ENCODE data around the gene KCTD13. TPM values are rescaled to one million over a fixed set of nuclear protein-coding genes. Genes with fewer than 3 reads are reported as not detected.
A peak's percentile ranks its signal among the peaks of the same experiment; 100 is the strongest.

Gene KCTD13
- total and polyA plus RNA-seq, 5 experiments from 2014 or later: 5.4 to 75.9 (median 10.0) TPM

DNA sequence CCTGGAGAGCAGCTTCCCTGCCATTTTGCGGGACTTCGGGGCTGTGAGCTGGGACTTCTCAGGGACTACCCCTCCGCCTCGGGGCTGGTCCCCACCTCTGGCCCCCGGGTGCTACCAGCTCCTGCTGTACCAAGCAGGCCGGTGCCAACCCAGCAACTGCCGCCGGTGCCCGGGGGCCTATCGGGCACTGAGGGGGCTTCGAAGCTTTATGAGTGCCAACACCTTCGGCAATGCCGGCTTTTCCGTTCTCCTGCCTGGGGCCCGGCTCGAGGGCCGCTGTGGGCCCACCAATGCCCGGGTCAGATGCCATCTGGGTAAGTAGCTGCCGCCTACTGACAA, 24.4 kb downstream of the KCTD13 start:
- peaks cover 14 to 26% (median 17%) of the 10 kb centered on the region in 5 donors for H3K27me3 Mint-ChIP-seq
- no peak overlapping the region for H3K27ac Mint-ChIP-seq
- peaks cover 0 to 6% (median 3%) of the 10 kb centered on the region in 3 donors for H3K36me3 Mint-ChIP-seq

DNA sequence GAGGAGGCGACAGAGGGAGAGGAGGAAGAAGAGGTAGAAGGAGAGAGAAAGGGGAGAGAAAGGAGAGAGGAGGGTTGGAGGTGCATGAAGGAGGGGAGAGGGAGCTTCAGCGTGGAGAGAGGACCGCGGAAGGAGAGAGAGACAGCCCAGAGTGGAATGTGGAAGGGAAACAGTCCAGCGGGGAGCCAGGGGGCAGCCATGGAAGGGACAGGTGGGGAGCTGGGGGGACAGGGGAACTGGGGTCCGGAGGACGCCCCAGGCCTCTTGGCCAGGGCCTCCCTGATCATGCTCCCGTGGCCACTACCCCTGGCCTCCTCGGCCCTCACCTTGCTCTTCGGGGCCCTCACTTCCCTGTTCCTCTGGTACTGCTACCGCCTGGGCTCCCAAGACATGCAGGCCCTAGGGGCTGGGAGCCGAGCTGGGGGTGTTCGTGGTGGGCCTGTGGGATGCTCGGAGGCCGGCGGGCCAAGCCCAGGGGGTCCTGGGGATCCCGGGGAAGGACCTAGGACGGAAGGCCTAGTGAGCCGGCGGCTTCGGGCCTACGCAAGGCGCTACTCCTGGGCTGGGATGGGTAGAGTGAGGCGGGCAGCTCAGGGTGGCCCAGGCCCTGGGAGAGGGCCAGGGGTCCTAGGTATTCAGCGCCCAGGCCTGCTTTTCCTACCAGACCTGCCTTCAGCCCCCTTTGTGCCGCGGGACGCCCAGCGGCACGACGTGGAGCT, 25.0 kb downstream of the KCTD13 start:
- peaks cover 0 to 1% (median 0%) of the 10 kb centered on the region in 9 donors for H3K9me3 Mint-ChIP-seq
- DNase-seq (no peak), ATAC-seq (no peak)
- H3K27me3 Mint-ChIP-seq: peaks cover 15 to 31% (median 20%) of the 10 kb centered on the region in 5 donors
- peak overlapping the region; percentile 51 to 86 (median 74) for H3K4me3 Mint-ChIP-seq
- peaks cover 0 to 6% (median 0%) of the 10 kb centered on the region in 3 donors for H3K36me3 Mint-ChIP-seq
- POLR2A ChIA-PET: interaction anchor here (0.6 to 3.5 kb wide), 4 partner anchors 13 to 158 kb away, joined by 4 to 17 read pairs (median 6); partner anchors contain the start of genes KCTD13 and TMEM219
- peaks cover 8 to 30% (median 11%) of the 10 kb centered on the region in 4 donors for H3K4me1 Mint-ChIP-seq
- H3K27ac Mint-ChIP-seq: no peak overlapping the region

More for the DNA sequence above, 24.4 kb downstream of the KCTD13 start:
- ATAC-seq (no peak), DNase-seq (no peak)
- Mint-ChIP-seq H3K4me3 (peak overlapping the region in 3 of 10 donors; percentile 27 to 65 (median 47)), H3K9me3 (peaks cover 0 to 1% (median 0%) of the 10 kb centered on the region in 9 donors), H3K4me1 (peaks cover 6 to 30% (median 11%) of the 10 kb centered on the region in 4 donors)
- POLR2A ChIA-PET: interaction anchor here (0.6 to 3.5 kb wide), 4 partner anchors 13 to 158 kb away, joined by 4 to 17 read pairs (median 6); partner anchors contain the start of genes KCTD13 and TMEM219

DNA sequence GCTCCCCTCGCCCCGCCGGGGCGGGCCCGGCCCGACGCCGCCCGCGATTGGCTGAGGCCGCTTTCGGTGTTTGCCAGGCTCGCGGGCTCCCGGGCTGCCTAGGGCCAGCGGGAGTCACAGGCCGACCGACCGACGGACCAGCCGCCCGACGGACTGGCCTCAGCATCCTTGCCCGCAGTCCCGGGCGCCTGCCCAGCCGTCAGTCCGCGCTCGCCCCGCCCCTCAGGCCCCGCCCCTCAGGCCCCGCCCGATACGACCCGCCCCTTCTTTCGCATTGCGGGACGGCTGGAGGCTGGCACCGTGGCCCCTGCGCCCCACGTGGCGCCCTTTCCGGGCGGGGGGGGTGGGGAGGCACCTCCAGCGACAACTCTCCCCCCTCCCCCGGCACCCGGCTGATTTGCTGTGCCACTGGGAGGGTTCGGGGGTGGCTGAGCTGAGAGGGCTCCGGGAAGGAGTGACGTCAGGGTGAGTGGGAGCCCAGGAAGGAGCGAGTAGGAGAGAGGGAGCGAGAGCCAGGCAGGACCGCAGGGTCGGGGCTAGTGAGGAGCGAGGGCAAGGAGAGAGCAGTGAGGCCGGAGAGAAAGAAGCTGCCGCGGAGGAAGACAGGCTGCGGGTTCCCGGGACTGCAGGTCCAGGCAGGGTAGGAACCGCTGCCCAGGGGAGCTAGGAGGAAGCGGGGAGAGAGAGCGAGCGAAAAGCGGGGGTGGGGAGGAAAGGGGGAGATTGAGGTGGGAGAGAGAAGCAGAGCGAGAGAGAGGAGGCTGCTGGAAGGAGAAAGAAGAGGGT, 25.7 kb downstream of the KCTD13 start, which contains the start of gene ASPHD1:
TSS of gene ASPHD1 (plus strand) at position 387 of the 786 bp plus-strand sequence. CDS start 484 bp downstream, outside the sequence.
- Mint-ChIP-seq H3K27me3 (peaks cover 18 to 34% (median 20%) of the 10 kb centered on the region in 5 donors), H3K36me3 (peaks cover 0 to 6% (median 0%) of the 10 kb centered on the region in 3 donors), H3K9me3 (peaks cover 0 to 1% (median 0%) of the 10 kb centered on the region in 9 donors), H3K4me3 (peak within 1 kb of the TSS; percentile 63 to 86 (median 74)), H3K4me1 (peaks cover 8 to 30% (median 11%) of the 10 kb centered on the region in 4 donors), H3K27ac (no peak within 1 kb of the TSS)
- ATAC-seq: peak; percentile 90 to 91
- POLR2A ChIA-PET: interaction anchor here (0.6 to 3.5 kb wide), 8 partner anchors 9 to 96 kb away, joined by 3 to 17 read pairs (median 4); partner anchors contain the start of genes HIRIP3, KCTD13, TAOK2 and TMEM219
- DNase-seq: peak in 9 of 10 donors; percentile 27 to 90 (median 79)

DNA sequence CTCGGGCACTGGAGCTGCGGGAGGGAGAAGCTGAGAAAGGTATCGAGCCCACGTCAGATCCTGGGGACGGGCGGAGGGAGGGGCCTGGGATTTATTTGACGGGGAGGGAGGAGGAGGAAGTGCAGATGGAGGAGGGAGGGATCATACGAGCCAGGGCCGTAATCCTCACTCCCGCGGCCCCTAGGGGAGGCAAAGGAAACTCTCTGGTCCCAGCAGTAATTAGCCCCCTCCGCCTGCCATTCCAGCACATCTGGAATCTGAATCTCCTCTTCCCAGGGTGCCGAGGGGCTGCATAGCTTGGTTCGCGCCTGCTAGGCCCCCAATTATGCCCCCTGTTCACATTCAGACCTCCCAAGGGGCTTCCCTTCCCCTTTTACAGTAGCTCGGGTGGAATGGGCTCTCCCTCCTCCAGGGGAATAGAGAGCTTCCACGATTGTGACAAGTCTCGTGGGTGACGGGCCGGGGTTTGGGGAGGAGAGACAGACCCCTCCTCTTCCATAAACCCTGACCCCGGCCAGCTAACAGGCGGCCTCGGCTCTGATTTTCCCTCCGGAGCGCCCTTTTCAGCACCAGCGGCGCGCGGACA, 26.4 kb downstream of the KCTD13 start, which contains the start of gene SEZ6L2:
TSS of gene SEZ6L2 (minus strand) at position 35 of the 586 bp plus-strand sequence. CDS start 531 bp downstream, outside the sequence.
- POLR2A ChIA-PET: interaction anchor here (0.6 to 3.5 kb wide), 7 partner anchors 9 to 97 kb away, joined by 3 to 17 read pairs (median 5); partner anchors contain the start of genes HIRIP3, KCTD13, TAOK2 and TMEM219
- Mint-ChIP-seq H3K27me3 (peaks cover 18 to 41% (median 20%) of the 10 kb centered on the region in 5 donors), H3K4me3 (peak within 1 kb of the TSS; percentile 29 to 86 (median 72)), H3K9me3 (peaks cover 0 to 1% (median 0%) of the 10 kb centered on the region in 9 donors), H3K27ac (no peak within 1 kb of the TSS), H3K4me1 (peaks cover 8 to 30% (median 11%) of the 10 kb centered on the region in 4 donors), H3K36me3 (peaks cover 0 to 6% (median 0%) of the 10 kb centered on the region in 3 donors)
- ATAC-seq: peak in 1 of 2 donors; percentile 11
- DNase-seq: peak in 5 of 10 donors; percentile 49 to 83 (median 71)

DNA sequence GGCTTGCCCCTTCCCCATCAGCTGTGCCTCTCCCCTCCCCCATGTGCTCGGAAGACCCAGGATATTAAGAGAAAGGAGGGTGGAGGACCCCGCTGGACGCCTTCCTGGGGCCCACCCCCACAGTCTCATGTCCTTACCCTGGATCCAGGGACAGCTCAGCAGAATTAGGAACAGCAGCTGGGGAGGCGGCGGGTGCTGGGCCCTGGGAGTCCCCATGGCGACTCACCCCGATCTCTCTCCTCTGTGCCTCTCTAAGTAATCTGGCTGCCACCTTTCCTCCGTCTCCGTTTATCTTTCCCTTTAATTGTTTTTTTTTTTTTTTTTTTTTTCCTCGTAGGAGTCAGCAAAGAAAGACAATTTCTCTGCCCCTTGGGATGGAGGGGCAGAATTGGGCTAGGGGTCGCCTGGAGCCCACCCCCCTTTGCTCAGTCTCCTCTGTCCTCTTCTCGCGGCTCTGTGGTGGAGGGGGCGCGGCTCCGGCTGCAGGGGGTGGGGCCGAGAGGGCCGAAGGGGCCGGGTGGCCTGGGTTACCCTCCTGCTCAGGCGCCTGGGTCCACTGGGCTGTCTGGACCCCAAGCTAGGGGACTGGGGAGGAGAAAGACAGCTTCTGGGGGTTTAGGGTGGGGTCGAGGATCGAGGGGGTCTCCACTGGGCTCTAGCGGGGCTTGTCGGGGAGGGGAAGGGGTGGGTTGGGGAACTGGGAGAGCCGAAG, 27.1 kb downstream of the KCTD13 start:
- DNase-seq (no peak), ATAC-seq (no peak)
- Mint-ChIP-seq H3K27ac (no peak overlapping the region), H3K9me3 (peaks cover 0 to 1% (median 0%) of the 10 kb centered on the region in 9 donors), H3K4me1 (peaks cover 8 to 30% (median 11%) of the 10 kb centered on the region in 4 donors), H3K4me3 (peak overlapping the region in 4 of 10 donors; percentile 29 to 52 (median 46)), H3K36me3 (peaks cover 0 to 6% (median 0%) of the 10 kb centered on the region in 3 donors), H3K27me3 (peaks cover 19 to 47% (median 21%) of the 10 kb centered on the region in 5 donors)
- POLR2A ChIA-PET: interaction anchor here (1.2 to 3.5 kb wide), 5 partner anchors 10 to 98 kb away, joined by 3 to 17 read pairs (median 5); partner anchors contain the start of genes KCTD13, TAOK2 and TMEM219

DNA sequence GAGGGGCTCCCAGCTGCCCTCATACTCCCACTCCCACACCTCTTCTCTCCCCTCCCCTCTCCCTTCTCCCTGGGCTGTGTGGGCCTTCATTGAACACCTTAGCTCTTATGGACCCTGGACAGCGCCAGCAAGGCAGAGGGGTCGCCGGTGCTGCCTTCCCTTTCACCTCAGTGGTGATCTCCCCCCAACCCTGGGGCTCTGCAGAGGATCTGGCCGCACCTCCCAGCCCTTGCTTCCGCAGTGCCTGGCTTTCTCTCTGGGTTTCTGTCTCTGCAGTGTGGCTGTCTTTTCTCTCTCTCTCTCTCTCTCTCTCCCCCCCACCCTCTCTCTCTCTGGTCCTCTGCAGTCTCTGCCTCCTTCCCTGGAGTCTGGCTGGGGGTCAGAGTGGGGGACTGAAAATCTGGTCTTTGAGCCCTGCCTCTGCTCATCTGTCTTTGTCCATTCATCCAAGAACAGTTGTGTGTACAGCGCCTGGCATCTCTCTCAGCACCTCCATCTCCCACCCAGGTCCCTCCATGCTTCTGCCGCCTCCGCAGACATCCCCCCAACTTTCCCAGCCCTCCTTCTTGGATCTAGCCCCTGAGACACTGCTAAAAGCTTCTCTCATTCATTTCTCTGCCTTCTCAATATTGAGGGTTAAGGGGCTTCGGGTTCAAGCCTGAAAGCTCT, 27.8 kb downstream of the KCTD13 start:
- POLR2A ChIA-PET: interaction anchor here (2.2 to 3.5 kb wide), 2 partner anchors 28 to 63 kb away, joined by 7 to 17 read pairs; partner anchors contain the start of genes KCTD13 and TMEM219
- H3K27me3 Mint-ChIP-seq: peaks cover 19 to 47% (median 21%) of the 10 kb centered on the region in 5 donors
- no peak for ATAC-seq

DNA sequence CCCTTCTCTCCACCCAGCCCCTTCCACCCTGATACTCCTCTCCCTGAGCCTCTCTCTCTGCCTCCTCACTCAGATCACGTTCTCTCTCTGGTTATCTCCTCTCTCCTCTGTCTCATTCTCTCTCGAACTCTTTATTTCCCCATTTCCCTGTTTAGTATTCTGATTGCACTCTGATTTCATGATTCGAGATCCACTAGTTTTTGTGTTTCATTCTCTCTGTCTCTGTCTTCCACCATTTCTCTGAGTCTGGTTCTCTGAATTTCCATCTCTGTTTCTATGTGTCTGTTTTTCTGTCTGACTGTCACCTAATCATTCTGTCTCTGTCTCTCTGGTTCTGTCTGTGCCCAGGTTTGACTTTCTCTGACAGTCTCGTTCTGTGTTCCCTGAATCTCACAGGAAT, 28.7 kb downstream of the KCTD13 start:
- Mint-ChIP-seq H3K4me3 (no peak overlapping the region), H3K4me1 (peaks cover 6 to 25% (median 9%) of the 10 kb centered on the region in 4 donors), H3K27ac (peak overlapping the region in 1 of 10 donors; percentile 65), H3K9me3 (peaks cover 0 to 1% (median 0%) of the 10 kb centered on the region in 9 donors), H3K36me3 (peaks cover 0 to 6% (median 0%) of the 10 kb centered on the region in 3 donors), H3K27me3 (peaks cover 19 to 47% (median 21%) of the 10 kb centered on the region in 5 donors)
- POLR2A ChIA-PET: no interaction called here
- no peak for DNase-seq
- ATAC-seq: no peak

More for the DNA sequence above, 27.8 kb downstream of the KCTD13 start:
- Mint-ChIP-seq H3K36me3 (peaks cover 0 to 6% (median 0%) of the 10 kb centered on the region in 3 donors), H3K4me3 (peak overlapping the region in 4 of 10 donors; percentile 41 to 65 (median 51)), H3K27ac (no peak overlapping the region), H3K4me1 (peaks cover 6 to 25% (median 9%) of the 10 kb centered on the region in 4 donors), H3K9me3 (peaks cover 0 to 1% (median 0%) of the 10 kb centered on the region in 9 donors)
- DNase-seq: no peak

DNA sequence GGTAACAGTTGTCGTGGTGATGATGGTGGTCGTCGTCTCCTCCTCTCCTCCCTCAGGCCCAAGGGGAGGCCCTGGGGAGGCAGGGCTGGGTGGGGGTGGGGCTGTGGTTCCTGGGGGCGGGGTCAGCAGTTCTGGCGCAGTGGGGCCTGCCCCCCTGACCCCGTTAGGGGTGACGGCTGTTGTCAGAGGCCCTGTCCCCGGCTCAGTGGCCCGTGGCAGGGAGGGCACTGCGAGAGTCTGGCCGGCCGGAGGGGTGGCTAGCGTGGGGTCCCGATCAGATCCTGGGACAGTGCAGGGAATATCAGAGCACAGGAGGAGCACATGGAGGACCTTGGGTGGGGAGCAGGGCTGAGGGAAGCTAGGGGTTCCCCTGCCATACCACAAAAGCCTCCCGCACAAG, 29.2 kb downstream of the KCTD13 start:
- DNase-seq: no peak
- Mint-ChIP-seq H3K27me3 (peaks cover 19 to 47% (median 20%) of the 10 kb centered on the region in 5 donors), H3K9me3 (peaks cover 0 to 1% (median 0%) of the 10 kb centered on the region in 9 donors), H3K36me3 (peaks cover 0 to 6% (median 0%) of the 10 kb centered on the region in 3 donors), H3K4me1 (peaks cover 6 to 25% (median 9%) of the 10 kb centered on the region in 4 donors), H3K27ac (no peak overlapping the region), H3K4me3 (peak overlapping the region in 1 of 10 donors; percentile 19)
- POLR2A ChIA-PET: no interaction called here
- ATAC-seq: no peak

DNA sequence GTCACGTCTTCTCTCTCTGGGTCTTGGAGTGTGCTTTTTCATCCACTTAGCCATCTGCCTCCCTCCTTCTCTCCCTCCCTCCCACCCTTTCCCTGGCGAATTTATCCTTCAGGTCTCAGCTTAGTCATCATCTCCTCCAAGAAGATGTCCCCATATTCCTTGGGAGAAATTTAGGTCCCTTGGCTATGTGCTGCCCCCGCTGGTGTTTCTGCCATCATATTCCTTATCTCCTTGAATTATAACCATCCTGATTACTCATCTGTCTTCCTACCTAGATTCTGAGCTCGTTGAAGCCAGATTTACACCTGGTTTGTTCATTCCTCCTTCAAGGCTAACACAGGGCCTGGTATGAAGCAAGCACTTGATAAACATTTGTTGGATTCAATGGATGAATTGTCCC, 31.7 kb downstream of the KCTD13 start:
- peaks cover 0 to 6% (median 0%) of the 10 kb centered on the region in 3 donors for H3K36me3 Mint-ChIP-seq
- DNase-seq (no peak), ATAC-seq (no peak)
- H3K4me1 Mint-ChIP-seq: peaks cover 2 to 15% (median 4%) of the 10 kb centered on the region in 4 donors
- peak overlapping the region in 1 of 10 donors; percentile 36 for H3K27ac Mint-ChIP-seq
- peaks cover 19 to 47% (median 20%) of the 10 kb centered on the region in 5 donors for H3K27me3 Mint-ChIP-seq
- H3K4me3 Mint-ChIP-seq: no peak overlapping the region
- peaks cover 0 to 1% (median 0%) of the 10 kb centered on the region in 9 donors for H3K9me3 Mint-ChIP-seq
- POLR2A ChIA-PET: no interaction called here

DNA sequence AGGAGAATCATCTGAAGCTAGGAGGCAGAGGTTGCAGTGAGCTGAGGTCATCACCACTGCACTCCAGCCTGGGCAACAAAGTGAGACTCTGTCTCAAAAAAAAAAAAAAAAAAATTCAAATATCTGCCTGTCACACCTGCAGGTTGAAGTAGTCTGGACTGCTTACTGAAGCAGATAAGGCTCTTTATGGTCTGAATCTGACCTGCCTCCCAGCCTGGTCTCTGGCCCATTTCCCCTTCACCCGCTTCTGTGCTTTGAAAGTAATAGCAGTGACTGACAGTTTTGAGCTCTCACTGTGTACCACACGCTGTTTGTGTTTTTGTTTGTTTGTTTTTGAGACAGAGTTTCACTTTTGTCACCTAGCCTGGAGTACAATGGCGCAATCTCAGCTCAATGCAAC, 32.5 kb downstream of the KCTD13 start:
- POLR2A ChIA-PET: no interaction called here

More for the DNA sequence above, 32.5 kb downstream of the KCTD13 start:
- H3K4me3 Mint-ChIP-seq: no peak overlapping the region
- H3K4me1 Mint-ChIP-seq: peaks cover 2 to 11% (median 4%) of the 10 kb centered on the region in 4 donors
- DNase-seq (no peak), ATAC-seq (no peak)
- H3K9me3 Mint-ChIP-seq: peaks cover 0 to 1% (median 0%) of the 10 kb centered on the region in 9 donors
- peaks cover 0 to 6% (median 0%) of the 10 kb centered on the region in 3 donors for H3K36me3 Mint-ChIP-seq
- peaks cover 16 to 41% (median 21%) of the 10 kb centered on the region in 5 donors for H3K27me3 Mint-ChIP-seq
- H3K27ac Mint-ChIP-seq: no peak overlapping the region
